Measurements from ENCODE around the gene FPR1. TPM values are rescaled to one million over a fixed set of nuclear protein-coding genes. Genes with fewer than 3 reads are reported as not detected.

The FPR1 gene
- total and polyA plus RNA-seq, 2 experiments from 2014 or later, result not detected

- in situ Hi-C loops (cut with MboI), result no loop called here
- H3K36me3 ChIP-seq (ENCODE audit: low read depth), result peaks cover 16% of the 10 kb centered on the region
- H3F3A ChIP-seq (ENCODE audit: insufficient read depth), result peaks cover 46% of the 10 kb centered on the region
- H3K9me2 ChIP-seq (ENCODE audit: insufficient read depth), result no peaks in the 10 kb centered on the region
- H3K9me3 ChIP-seq (ENCODE audit: low read depth), result no peaks in the 10 kb centered on the region
- H3K4me3 ChIP-seq, result no peak overlapping the region
- H4K20me1 ChIP-seq (ENCODE audit: insufficient read depth), result peaks cover 6% of the 10 kb centered on the region
- no peak overlapping the region for H3K27ac ChIP-seq
- TF ChIP-seq EZH2 (IDR thresholded peaks at IDR 0.05; ENCODE audit: insufficient read depth, poor library complexity, severe bottlenecking) (no peak), EZH2phosphoT487 (IDR thresholded peaks at IDR 0.05; ENCODE audit: insufficient read depth, low read depth) (no peak)
- H3K9ac ChIP-seq, result no peak overlapping the region
- peaks cover 76% of the 10 kb centered on the region for H3K79me2 ChIP-seq (ENCODE audit: insufficient read depth)
- no peaks in the 10 kb centered on the region for H3K27me3 ChIP-seq (replicated peaks; ENCODE audit: insufficient read depth)
- no peak for DNase-seq
- H3K4me1 ChIP-seq (ENCODE audit: insufficient read depth), result peaks cover 7% of the 10 kb centered on the region
- no peak overlapping the region for H2AFZ ChIP-seq
- WGBS, 2 experiments (ENCODE audit: low coverage in 1 of 2, low lambda C conversion rate in 2 of 2, missing lambda C conversion rate in 2 of 2), result 82 to 84% methylated on average over 9 of the region's 9 CpGs
- H3K4me2 ChIP-seq (ENCODE audit: unreplicated experiment), result no peak overlapping the region
Measured at GRCh38 chr19:51697169-51697776, 54.4 kb downstream of the FPR1 start.

- DNase-seq, result no peak
- H2AFZ ChIP-seq, result no peak overlapping the region
- peaks cover 39% of the 10 kb centered on the region for H3F3A ChIP-seq (ENCODE audit: insufficient read depth)
- H4K20me1 ChIP-seq (ENCODE audit: insufficient read depth), result peaks cover 6% of the 10 kb centered on the region
- H3K4me1 ChIP-seq (ENCODE audit: insufficient read depth), result peaks cover 7% of the 10 kb centered on the region
- no peak overlapping the region for H3K4me3 ChIP-seq
- H3K4me2 ChIP-seq (ENCODE audit: unreplicated experiment), result no peak overlapping the region
- peaks cover 13% of the 10 kb centered on the region for H3K36me3 ChIP-seq (ENCODE audit: low read depth)
- no peak overlapping the region for H3K27ac ChIP-seq
- no peaks in the 10 kb centered on the region for H3K27me3 ChIP-seq (replicated peaks; ENCODE audit: insufficient read depth)
- no peaks in the 10 kb centered on the region for H3K9me3 ChIP-seq (ENCODE audit: low read depth)
- TF ChIP-seq EZH2 (IDR thresholded peaks at IDR 0.05; ENCODE audit: insufficient read depth, poor library complexity, severe bottlenecking) (no peak), EZH2phosphoT487 (IDR thresholded peaks at IDR 0.05; ENCODE audit: insufficient read depth, low read depth) (no peak)
- 72 to 74% methylated on average over 3 of the region's 3 CpGs for WGBS, 2 experiments (ENCODE audit: low coverage in 1 of 2, low lambda C conversion rate in 2 of 2, missing lambda C conversion rate in 2 of 2)
- H3K79me2 ChIP-seq (ENCODE audit: insufficient read depth), result peaks cover 82% of the 10 kb centered on the region
- no peaks in the 10 kb centered on the region for H3K9me2 ChIP-seq (ENCODE audit: insufficient read depth)
- no peak overlapping the region for H3K9ac ChIP-seq
- in situ Hi-C loops (cut with MboI), result no loop called here
Measured at GRCh38 chr19:51696606-51697005, 55.1 kb downstream of the FPR1 start.

Other genes with a start within 250 kb of the FPR1 start
- gene SIGLEC6, start 220.2 kb downstream of the FPR1 start, total RNA-seq (2014; rRNA removed; shearing (Covaris generic)), result not detected in 2 replicates
- gene SIGLEC6, start 220.2 kb downstream of the FPR1 start, polyA plus RNA-seq (2016; fragmentation: Nextera tagmentation; extraction: Ambion mirVana), result not detected in 2 replicates
- gene ZNF175, start 180.6 kb downstream of the FPR1 start, total RNA-seq (2014; rRNA removed; shearing (Covaris generic)), result 2.4 and 2.9 TPM in 2 replicates
- gene ZNF175, start 180.6 kb downstream of the FPR1 start, polyA plus RNA-seq (2016; fragmentation: Nextera tagmentation; extraction: Ambion mirVana), result 2.6 and 2.9 TPM in 2 replicates
- gene SIGLEC5, start 121.5 kb downstream of the FPR1 start, total RNA-seq (2014; rRNA removed; shearing (Covaris generic)), result not detected in 2 replicates
- gene SIGLEC5, start 121.5 kb downstream of the FPR1 start, polyA plus RNA-seq (2016; fragmentation: Nextera tagmentation; extraction: Ambion mirVana), result not detected in 2 replicates
- not detected in 2 replicates for gene SIGLEC14, start 105.1 kb downstream of the FPR1 start, total RNA-seq (2014; rRNA removed; shearing (Covaris generic))
- gene SIGLEC14, start 105.1 kb downstream of the FPR1 start, polyA plus RNA-seq (2016; fragmentation: Nextera tagmentation; extraction: Ambion mirVana), result not detected in 2 replicates
- 2.1 and 8.0 TPM in 2 replicates for gene SPACA6, start 58.5 kb downstream of the FPR1 start, total RNA-seq (2014; rRNA removed; shearing (Covaris generic))
- gene SPACA6, start 58.5 kb downstream of the FPR1 start, polyA plus RNA-seq (2016; fragmentation: Nextera tagmentation; extraction: Ambion mirVana), result 5.6 and 7.7 TPM in 2 replicates
- 0.43 and 1.1 TPM in 2 replicates for gene HAS1, start 27.9 kb downstream of the FPR1 start, total RNA-seq (2014; rRNA removed; shearing (Covaris generic))
- 0.29 TPM in 1 of 2 replicates, not detected in the other for gene HAS1, start 27.9 kb downstream of the FPR1 start, polyA plus RNA-seq (2016; fragmentation: Nextera tagmentation; extraction: Ambion mirVana)
- gene FPR2, start 9.3 kb upstream of the FPR1 start, total RNA-seq (2014; rRNA removed; shearing (Covaris generic)), result not detected in 2 replicates
- not detected in 2 replicates for gene FPR2, start 9.3 kb upstream of the FPR1 start, polyA plus RNA-seq (2016; fragmentation: Nextera tagmentation; extraction: Ambion mirVana)
- gene FPR3, start 43.3 kb upstream of the FPR1 start, total RNA-seq (2014; rRNA removed; shearing (Covaris generic)), result not detected in 2 replicates
- not detected in 2 replicates for gene FPR3, start 43.3 kb upstream of the FPR1 start, polyA plus RNA-seq (2016; fragmentation: Nextera tagmentation; extraction: Ambion mirVana)
- gene ZNF577, start 136.1 kb upstream of the FPR1 start, total RNA-seq (2014; rRNA removed; shearing (Covaris generic)), result 6.7 and 8.8 TPM in 2 replicates
- gene ZNF577, start 136.1 kb upstream of the FPR1 start, polyA plus RNA-seq (2016; fragmentation: Nextera tagmentation; extraction: Ambion mirVana), result 7.6 and 9.3 TPM in 2 replicates
- gene ZNF649, start 153.1 kb upstream of the FPR1 start, total RNA-seq (2014; rRNA removed; shearing (Covaris generic)), result 3.8 and 5.8 TPM in 2 replicates
- gene ZNF649, start 153.1 kb upstream of the FPR1 start, polyA plus RNA-seq (2016; fragmentation: Nextera tagmentation; extraction: Ambion mirVana), result 5.4 and 5.8 TPM in 2 replicates
- gene ZNF613, start 175.6 kb upstream of the FPR1 start, total RNA-seq (2014; rRNA removed; shearing (Covaris generic)), result 3.7 and 7.1 TPM in 2 replicates
- gene ZNF613, start 175.6 kb upstream of the FPR1 start, polyA plus RNA-seq (2016; fragmentation: Nextera tagmentation; extraction: Ambion mirVana), result 3.6 and 6.1 TPM in 2 replicates
- gene ZNF350, start 235.0 kb upstream of the FPR1 start, total RNA-seq (2014; rRNA removed; shearing (Covaris generic)), result 7.3 and 7.5 TPM in 2 replicates
- gene ZNF350, start 235.0 kb upstream of the FPR1 start, polyA plus RNA-seq (2016; fragmentation: Nextera tagmentation; extraction: Ambion mirVana), result 7.3 and 9.0 TPM in 2 replicates

Data from GM23248 (cell line).